CD4-positive, alpha-beta T cell treated with Interleukin-15 for 4 hours (primary cell): ENCODE data around the gene MIA.
"Not testable (repeated sequence)": the region's sequence is repeated elsewhere in the genome, so short reads cannot be mapped to it uniquely, and the experiment has no call there.

Experiments
- DNase-seq: peaks from one replicate; pipeline ENCODE4 v3.0.0-alpha.2; 2020; ENCODE audit warnings: low spot score

MIA gene

GRCh38 chr19:40822704-40823553, 47.6 kb downstream of the MIA start:
- DNase-seq: not testable (repeated sequence)

GRCh38 chr19:40824916-40825315, 49.6 kb downstream of the MIA start:
- DNase-seq: not testable (repeated sequence)

- not testable (repeated sequence) for DNase-seq
Measured at GRCh38 chr19:40825460-40826095, 50.3 kb downstream of the MIA start.

- DNase-seq: not testable (repeated sequence)
Measured at GRCh38 chr19:40826312-40826698, 51.0 kb downstream of the MIA start.

- peak; percentile 83 for DNase-seq
Measured at GRCh38 chr19:40826699-40827385, 51.5 kb downstream of the MIA start.
